OCI-M1 (cell line): ENCODE results near the gene DAAM2.

Experiments
- DNase-seq: peaks from one replicate; lab custom pipeline; 2025; lab: John Stamatoyannopoulos, UW

DAAM2 gene

GRCh38 chr6:39931607-39932006 is 139.4 kb downstream of the DAAM2 start:
- no peak for DNase-seq

DNA sequence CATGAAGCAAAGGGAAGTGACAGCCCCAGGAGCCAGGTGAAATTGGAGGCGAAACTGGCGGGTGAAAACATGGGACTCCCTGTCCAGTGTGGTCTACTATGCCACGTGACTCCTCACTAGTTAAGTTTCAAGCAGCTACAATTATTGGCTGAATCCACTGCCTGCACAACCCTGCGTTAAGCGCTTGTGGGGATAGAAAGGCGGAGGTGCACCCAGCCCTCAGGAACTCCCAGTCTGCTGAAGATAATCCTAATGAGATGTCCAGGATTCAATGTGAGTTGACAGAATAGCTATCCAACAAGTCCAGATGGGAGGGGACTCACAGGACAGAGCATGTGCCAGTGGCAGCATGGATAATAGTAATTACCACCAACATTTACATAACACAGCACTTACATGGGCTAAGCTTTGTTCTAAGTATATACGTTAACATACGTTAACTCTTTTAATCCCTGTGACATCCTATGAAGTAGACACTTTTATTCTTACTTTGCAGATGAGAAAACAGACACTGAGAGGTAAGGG is 140.3 kb downstream of the DAAM2 start:
- DNase-seq: no peak

DNA sequence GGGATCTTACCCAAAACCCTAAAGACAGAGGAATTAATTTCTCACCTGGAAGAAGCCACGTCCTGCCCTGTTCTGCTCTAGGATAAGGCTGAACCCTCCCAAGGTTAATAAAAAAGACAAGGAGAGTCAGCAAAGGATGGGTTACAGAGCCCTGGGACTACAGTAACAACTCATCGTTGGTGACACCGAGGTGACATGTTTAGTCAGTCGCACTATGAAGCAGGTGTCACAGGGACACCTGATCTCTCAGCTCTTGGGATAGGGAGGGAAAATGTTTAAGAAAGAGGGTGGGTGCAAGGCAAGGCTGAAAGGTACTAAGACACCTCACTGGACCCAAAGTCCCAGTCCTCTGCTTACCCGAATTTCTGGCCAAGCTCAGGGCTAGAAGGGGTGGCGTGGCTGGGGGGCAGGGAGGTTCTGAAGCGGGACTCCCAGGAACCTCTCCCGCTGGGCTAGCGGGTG is 141.5 kb downstream of the DAAM2 start:
- DNase-seq: no peak

DNA sequence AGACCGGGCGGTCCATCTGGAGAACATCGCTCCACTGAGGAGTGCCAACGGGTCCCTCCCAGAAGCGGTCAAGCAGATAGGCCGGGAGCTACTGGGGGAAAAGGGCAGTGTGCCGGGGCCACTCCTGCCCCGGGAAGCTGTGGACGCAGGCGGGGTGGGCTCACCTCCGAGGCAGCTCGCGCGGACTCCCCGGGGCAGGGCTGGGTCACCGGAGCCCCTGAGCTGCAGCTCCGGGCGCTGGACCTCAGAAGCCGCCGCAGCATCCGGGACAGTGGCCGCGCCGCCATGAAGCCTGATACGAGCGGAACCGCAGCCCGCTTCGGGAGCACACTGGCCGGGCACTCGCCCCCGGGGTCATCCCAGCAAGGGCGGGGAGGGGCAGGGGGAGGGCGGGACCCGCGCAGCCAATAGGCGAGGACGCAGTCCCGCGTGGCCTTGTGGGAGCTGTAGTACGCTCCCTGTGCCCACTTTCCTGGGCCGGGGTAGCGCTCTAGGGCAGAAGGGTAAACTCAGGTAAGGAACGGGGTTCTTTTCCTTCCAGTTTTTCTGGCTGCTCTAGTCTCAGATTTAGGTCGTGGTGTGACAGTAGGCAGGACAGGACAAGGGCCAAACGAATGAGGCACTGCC is 142.1 kb downstream of the DAAM2 start, which contains the start of gene MOCS1:
MOCS1 (minus strand) TSS at position 332 of the 627 bp plus-strand sequence; CDS start at position 287, 45 bp downstream.
- DNase-seq: no peak

GRCh38 chr6:39935241-39935640 is 143.1 kb downstream of the DAAM2 start:
- no peak for DNase-seq

- DNase-seq: no peak
Measured at GRCh38 chr6:39936857-39937256, 144.7 kb downstream of the DAAM2 start.

- DNase-seq: no peak
Measured at GRCh38 chr6:39937686-39938333, 145.6 kb downstream of the DAAM2 start.

GRCh38 chr6:39938773-39939654 is 146.8 kb downstream of the DAAM2 start:
- no peak for DNase-seq

- no peak for DNase-seq
Measured at GRCh38 chr6:39941138-39941537, 149.0 kb downstream of the DAAM2 start.

DNA sequence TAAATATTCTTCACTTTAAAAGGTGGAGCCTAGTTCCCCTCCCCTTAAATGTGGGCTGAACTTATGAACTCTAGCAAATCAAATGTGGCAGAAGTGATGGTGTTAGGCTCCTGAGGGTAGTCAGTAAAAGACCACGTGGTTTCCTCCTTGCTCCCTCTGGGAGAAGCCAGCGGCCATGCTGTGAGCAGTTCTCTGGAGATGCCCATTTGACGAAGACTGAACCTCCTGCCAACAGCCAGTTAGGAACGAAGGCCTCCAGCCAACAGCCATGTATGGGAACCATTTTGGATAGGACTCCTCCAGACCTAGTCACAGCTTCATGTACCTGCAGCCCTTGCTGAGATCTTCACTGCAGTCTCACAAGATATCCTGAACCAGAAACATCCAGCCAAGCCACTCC is 149.6 kb downstream of the DAAM2 start:
- DNase-seq: no peak

DNA sequence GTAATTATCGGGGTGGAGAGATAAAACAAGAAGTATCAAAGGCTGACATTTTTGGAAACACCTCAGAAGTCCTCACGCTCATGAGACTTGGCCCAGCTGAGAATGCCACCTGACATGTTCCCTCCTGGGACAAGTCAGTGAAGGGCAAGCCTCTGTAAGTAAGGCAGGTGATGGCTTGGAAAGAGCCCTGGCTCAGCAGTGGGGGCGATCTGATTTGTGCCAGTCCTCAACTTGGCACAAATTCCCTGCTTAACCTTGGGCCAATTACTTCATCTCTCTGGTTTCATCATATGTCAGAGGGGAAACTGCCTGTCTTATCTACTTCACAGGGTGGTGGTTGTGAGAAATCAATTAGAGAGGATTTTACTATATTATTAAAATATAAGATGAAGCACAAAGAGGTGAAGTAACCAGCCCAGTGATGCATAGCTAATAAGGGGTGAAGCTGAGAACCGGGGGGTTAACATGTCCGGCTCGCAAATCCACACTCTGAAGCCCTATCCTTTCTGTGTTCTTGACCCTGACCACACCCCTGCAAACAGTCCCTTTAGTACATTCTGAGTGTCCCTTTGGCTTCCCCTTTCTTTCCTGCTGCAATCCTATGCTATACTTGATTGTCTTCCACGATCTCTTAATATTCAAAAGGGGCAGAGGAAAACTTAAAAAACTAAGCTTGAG is 150.9 kb downstream of the DAAM2 start:
- DNase-seq: peak; percentile 38

DNA sequence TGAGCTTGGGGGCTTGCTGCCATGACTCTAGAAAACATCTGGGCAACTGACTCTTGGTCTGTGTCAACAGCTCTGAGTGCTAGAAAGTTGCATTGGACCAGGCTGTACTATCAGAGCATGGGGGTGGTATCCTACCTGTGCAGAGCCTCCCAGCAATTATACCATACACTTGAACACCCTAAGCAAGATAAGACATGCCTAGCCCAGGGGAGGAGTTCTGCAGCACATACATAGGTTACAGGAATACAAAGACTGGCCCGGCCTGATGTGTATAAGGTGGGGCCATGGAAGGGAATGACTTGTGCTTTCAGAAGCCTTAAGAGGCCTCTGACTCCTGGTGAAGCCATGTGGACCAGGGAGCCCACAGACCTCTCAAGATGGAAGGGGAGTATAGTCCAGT is 153.4 kb downstream of the DAAM2 start:
- DNase-seq: no peak

GRCh38 chr6:39947611-39948068 is 155.5 kb downstream of the DAAM2 start:
- DNase-seq: no peak

GRCh38 chr6:39948199-39948791 is 156.1 kb downstream of the DAAM2 start:
- DNase-seq: peak; percentile 14

GRCh38 chr6:39950125-39950720 is 158.0 kb downstream of the DAAM2 start:
- peak; percentile 33 for DNase-seq

GRCh38 chr6:39951191-39951590 is 159.0 kb downstream of the DAAM2 start:
- no peak for DNase-seq

- no peak for DNase-seq
Measured at GRCh38 chr6:39951716-39952115, 159.5 kb downstream of the DAAM2 start.

DNA sequence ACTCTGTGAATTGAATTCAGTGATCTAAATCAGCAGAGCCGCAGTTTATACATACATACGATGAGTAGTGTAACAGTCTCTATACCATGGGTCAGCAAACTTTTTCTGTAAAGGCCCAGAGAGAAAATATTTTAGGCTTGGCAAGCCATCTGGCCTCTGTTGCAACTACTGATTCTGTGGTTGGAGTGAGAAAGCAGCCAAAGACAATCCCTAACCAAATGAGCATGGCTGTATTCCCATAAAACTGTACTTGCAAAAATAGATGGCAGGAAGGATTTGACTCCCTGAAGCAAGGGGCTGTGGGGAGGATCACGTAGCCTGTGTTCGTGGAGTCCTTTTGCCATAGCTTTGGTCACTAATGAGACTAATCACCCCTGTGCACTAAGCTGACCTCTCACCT is 160.0 kb downstream of the DAAM2 start:
- no peak for DNase-seq

GRCh38 chr6:39953076-39953618 is 161.0 kb downstream of the DAAM2 start:
- DNase-seq: no peak
